NCI-H526 treated with DMSO at 0.1 percent for 48 hours (cell line): ENCODE results near the gene NMNAT2.
A peak's percentile ranks its signal among the peaks of the same experiment; 100 is the strongest.
"Not testable (repeated sequence)": the region's sequence is repeated elsewhere in the genome, so short reads cannot be mapped to it uniquely, and the experiment has no call there.

Source experiments
- DNase-seq: peaks from one replicate; lab custom pipeline; 2025; lab: John Stamatoyannopoulos, UW

The NMNAT2 gene

DNA sequence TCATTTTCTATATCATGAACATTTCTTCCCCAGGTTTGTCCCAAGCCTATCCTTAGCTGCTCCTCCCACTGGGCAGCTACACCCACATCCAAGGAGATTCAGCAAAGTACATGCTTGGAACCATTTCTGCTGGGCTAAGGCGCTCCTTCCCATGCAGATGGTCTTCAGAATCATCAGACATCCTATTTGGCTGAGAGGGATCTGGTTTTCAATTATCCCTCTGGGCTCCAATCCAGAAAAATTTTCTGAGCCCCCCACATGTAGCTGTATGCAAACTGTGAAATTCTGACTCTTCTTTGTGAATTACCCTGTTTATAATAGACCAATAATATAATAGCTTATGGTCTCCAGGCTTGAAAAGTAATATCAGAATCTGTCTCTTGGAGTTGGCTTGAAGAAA is 132.9 kb downstream of the NMNAT2 start:
- no peak for DNase-seq

DNA sequence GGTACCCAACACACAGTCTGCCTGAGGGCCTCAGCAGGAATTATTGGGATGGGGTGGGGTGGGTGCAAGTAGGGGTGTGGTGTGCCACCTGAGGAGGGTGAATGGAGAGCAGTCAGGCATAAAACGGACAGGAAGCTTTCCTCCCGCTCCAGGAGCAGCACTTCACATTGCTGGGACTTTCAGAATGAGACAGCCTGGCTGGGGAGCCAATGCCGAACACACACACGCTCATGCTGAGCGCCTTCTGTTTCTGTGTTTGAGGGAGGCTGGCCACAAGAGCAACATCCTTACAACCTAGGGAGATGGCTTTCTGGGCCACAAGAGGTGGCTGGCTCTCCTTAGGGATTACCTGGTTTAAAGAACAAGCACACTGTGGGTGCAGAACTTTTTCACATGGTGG is 134.1 kb downstream of the NMNAT2 start:
- DNase-seq: no peak

GRCh38 chr1:183283286-183283685 is 134.9 kb downstream of the NMNAT2 start:
- DNase-seq: no peak

DNA sequence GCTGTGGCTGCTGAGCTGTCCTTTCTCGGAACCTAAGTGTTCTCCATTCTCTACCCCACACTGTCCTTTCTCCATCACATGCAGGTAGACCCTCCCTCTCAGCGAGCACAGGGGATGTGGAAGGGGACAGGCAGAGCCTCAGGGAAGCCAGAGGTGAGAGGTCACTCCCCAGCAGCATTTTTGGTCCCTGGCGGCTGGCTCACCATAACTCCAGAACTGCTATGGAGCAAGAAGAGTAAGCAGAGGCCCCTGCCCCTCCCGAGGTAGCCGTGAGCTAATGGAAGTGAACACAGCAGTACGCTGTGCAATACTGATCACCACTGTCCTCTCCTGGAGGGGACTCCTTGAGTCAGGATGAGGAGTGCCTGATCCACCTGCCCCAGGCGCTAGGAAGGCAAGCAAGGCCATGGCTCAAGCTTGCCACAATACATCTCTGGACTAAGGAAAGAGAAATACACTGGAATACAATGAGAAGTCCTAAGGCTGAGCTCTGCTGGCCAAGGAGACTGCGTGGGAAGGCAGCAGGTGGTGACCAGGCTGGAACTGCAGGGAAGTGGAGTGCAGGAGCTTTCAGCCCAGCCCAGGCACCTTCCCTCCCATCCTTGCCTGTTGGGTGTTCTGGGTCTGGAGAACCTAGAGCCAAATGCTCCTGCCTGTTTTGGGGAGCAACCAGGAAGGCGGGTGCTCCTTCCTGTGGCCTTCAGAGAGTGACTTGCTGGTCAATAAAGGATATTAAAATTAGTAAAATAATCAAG is 135.9 kb downstream of the NMNAT2 start:
- DNase-seq: no peak

- DNase-seq: peak; percentile 97
Measured at GRCh38 chr1:183281553-183282091, 136.6 kb downstream of the NMNAT2 start.

- DNase-seq: no peak
Measured at GRCh38 chr1:183281039-183281438, 137.1 kb downstream of the NMNAT2 start.

- DNase-seq: no peak
Measured at GRCh38 chr1:183279835-183280234, 138.3 kb downstream of the NMNAT2 start.

DNA sequence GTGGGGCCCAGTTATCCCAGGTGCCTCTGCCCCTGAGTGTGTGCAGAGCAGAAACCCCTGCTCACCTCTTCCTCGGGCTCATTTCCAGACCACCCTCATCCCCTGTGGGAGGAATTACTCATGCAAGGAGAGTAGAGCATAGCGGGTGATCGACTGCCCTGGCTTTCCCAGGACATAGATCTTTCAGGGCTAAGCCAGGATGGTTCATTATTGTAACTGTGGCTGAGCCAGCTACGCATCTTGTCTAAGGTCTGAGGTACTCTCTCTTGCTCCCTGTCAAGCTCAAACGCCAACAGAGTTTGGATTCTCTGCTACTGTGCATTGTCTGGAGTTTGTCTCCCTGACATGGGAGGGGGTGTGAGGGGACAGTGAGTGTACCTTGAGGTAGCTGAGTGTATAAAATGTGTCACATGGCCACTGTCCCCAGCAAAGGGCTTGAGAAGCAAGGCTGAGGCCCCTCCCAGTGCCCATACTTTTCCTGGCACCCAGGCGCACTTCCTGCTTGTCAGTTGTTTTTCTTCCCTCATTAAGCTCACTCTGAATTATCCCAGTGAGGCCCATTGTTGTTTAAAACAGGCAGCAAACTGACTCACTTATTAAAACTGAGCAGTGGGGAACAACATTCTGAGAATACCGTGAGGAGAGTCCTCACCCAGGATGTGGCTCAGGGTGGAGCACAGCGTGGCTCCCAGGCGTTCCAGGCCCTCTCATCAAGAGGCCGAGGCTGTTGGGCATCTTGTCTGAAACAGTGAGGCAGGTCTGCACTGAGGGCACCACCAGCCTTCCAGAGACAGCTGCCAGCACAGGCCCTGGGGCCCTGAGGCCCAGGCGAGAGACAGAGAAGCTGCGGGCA is 139.2 kb downstream of the NMNAT2 start:
- DNase-seq: no peak

DNA sequence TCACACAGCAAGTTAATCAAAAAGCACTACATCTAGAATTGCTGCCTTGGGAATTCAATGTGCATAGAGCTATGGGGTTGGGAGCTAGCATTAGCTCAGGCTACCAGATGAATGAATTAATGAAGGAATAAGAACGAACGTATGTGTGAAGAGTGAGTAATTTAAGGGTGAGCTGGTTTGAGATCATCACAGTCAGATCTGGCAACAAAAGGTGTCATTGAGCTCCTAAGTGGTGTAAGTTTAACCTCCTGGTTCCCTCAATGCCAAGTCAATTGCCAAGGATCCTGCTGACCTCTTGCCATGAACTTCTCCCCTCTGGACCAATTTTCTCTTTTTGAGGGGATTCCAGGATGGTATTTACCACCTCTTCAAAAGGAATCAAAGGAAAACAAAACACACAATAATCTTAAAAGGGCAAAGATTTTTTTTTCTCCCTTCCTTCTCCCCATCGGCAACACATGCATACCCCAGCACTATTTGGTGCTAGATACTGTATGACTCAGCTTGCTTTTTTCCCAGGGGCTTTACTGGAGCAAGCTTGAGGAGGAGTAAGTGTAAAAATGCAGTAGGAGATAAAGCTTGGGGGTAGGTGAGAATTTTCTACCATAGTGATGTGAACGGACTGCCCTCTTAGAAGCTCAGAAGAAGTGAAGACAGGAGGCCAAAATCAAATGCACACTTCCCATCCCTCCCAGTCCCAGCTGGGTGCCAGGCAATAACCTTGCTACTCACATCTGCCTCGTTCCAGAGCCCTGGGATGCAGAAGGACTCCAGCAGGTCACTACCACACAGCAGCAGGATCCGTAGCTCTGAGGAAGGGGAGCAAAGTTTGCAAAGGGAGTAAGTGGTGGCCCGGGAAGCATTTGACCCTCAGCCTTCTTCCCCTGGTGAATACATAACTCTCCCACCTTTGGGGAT is 140.1 kb downstream of the NMNAT2 start:
- DNase-seq: no peak

DNA sequence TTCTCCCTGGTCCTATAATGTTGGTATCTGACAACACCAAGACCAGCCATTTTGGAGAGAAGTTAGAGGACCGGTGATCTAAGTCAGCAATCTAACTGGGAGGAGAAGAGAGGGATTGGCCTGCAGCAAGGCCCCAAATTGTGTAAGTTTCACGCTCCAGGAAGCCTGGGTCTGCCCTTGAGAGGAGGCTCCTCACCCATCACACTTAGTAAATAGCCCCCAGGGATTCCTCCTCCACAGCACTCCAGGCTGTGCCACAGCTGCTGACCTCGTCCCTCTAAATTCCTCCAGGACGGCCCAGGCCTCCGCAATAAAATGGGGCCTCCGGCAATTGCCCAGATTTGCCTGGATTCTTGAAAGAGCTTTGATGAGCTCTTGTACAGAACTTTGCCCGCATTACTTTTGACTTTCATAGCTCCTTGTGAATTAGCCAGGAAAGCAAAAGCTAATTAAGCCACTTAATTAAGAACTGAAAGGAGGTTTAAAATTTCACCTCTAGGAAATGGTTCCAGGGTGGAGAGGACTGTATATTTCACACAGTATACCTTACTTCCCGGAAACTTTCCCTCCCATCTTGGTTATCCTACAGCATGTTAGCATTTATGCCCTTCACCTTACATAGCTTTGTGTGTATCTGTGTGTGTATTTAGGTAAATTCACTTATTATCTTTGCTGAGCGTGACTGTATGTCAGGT is 141.6 kb downstream of the NMNAT2 start:
- DNase-seq: peak; percentile 65

GRCh38 chr1:183275322-183275721 is 142.9 kb downstream of the NMNAT2 start:
- no peak for DNase-seq

GRCh38 chr1:183274836-183275235 is 143.3 kb downstream of the NMNAT2 start:
- no peak for DNase-seq

- DNase-seq: not testable (repeated sequence)
Measured at GRCh38 chr1:183273984-183274383, 144.2 kb downstream of the NMNAT2 start.

DNA sequence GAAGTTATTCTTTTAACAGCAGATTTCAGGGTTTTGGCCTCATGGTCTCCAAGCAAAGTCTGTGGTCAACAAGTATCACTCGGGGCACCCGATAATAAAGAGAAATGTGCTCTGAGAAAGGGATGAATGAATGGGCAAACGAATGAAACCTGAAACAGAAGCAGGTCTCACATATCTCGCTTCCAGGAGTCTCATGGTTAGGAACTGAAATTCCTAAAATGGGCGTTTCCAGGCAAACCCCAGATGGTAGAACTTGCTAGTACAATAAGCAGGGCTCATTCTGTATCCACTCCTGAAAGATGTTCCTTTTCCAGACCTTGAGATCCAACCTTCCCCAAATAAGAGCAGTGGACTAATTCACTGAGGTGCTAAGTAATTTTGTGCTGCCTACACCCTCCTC is 144.9 kb downstream of the NMNAT2 start:
- DNase-seq: no peak

DNA sequence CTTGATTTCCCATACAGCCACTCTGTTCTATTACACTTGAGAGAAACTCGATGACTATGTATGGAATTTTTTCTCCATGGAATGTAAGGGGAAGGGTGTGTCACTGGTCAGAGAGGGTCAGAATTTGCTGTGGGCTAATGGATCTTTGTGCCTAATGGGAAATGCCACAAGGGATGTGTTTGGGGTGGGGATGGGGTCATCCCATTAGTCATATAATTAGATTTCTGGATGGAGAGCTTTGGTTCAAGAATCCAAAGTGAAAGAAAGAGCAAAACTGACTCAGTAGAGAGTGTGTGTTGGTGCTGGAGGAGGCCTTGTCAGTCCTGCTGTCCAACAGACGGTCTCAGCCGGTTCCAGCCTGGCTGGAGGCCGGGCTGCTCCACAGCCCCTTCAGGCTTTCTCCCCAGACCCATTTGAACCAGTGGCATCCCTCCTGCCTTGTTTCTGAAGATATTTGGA is 145.8 kb downstream of the NMNAT2 start:
- DNase-seq: no peak

GRCh38 chr1:183270541-183271141 is 147.5 kb downstream of the NMNAT2 start:
- DNase-seq: peak; percentile 80

DNA sequence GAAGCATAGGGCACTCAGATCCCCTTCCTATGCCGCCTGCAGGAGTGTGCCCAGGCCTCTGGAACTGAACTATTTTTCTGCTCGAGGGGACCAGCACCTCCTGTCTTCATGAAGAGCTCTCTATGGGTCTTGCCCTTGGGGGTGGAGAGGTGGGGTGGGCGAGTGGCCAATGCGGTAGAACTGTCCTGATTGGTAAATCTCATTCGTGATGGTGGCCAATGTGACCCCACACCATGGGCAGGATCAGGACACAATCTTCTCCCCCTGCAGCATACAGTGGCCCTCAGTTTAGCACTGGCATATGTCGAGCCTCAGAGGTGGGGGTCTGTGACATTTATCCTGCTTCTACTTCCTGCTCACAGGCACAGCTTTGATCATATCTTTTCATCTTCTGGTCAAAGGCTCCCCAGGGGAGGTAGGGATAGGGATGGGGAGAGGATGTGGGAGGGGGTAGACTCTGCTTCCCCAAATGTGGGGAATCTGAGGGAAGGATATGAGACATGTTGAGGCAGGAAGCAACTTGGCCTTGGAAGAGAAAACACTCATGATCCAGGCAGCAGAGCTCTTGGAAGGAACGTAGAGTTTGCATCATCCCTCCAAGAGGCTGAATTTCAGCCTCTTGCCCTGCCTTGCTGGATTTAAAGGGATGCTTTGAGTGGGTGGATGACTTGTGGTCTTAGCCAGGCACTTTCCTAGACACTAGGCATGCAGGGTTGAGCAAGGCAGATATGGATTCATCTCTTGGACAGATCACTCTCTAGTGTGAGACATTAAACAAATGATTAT is 150.3 kb downstream of the NMNAT2 start:
- DNase-seq: no peak

- DNase-seq: no peak
Measured at GRCh38 chr1:183263886-183264602, 154.1 kb downstream of the NMNAT2 start.

DNA sequence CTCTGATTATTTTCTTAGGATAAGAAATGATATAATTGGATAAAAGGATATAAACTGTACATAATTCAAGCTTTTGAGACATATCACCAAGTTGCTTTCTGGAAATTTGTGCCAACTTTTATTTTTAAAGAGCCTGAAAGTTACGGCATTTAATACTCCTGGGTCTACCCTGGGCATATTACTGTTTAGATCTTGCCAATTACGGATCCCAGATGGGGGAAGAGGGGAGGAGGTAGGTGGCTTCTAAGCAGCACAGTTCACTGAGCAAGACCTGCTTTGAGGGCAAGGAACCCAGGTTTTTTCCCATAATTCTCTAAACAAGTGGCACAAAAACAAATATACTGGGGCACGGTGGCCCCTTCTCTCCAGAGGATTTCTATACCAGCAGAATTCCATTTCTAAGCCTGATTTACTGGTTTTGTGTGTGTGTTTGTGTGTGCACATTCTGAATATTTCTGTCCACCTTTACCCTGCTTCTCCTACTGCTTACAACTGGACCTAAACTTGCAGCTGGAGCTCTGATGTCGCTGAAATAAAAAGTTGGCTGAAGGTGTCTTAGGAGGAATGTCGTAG is 155.5 kb downstream of the NMNAT2 start:
- DNase-seq: no peak
